ENCODE measurements around the gene ALDOB. TPM values are rescaled to one million over a fixed set of nuclear protein-coding genes. Genes with fewer than 3 reads are reported as not detected.

Gene ALDOB
- total and polyA plus RNA-seq, 2 of the 8 experiments (the other 6 are each of a cell fraction or from before 2014, with no cell fraction given): not detected

GRCh38 chr9:101376111-101376848, 59.3 kb downstream of the ALDOB start (continued):
- TF ChIP-seq POLR2A (IDR thresholded peaks at IDR 0.05; ENCODE audit: control extremely low read depth in 1 of 2, low read depth in 2 of 2, low read length in 2 of 2) (no peak), ASH2L (IDR thresholded peaks at IDR 0.05; ENCODE audit: low read length) (no peak), BCL11A (IDR thresholded peaks at IDR 0.05; ENCODE audit: low read depth in 2 of 2, low read length in 2 of 2) (no peak), CHD2 (IDR thresholded peaks at IDR 0.05; ENCODE audit: low read length) (no peak), TCF12 (IDR thresholded peaks at IDR 0.05; ENCODE audit: low read depth, low read length) (no peak), SP1 (IDR thresholded peaks at IDR 0.05; ENCODE audit: low read depth, low read length) (no peak), BACH1 (IDR thresholded peaks at IDR 0.05; ENCODE audit: low read length) (no peak), TAF1 (IDR thresholded peaks at IDR 0.05; ENCODE audit: low read depth, low read length) (no peak), ZNF274 (IDR thresholded peaks at IDR 0.05; ENCODE audit: borderline replicate concordance, extremely low read depth, low read length) (no peak)
